ENCODE results near the gene CTNNBIP1.

The CTNNBIP1 gene

DNA sequence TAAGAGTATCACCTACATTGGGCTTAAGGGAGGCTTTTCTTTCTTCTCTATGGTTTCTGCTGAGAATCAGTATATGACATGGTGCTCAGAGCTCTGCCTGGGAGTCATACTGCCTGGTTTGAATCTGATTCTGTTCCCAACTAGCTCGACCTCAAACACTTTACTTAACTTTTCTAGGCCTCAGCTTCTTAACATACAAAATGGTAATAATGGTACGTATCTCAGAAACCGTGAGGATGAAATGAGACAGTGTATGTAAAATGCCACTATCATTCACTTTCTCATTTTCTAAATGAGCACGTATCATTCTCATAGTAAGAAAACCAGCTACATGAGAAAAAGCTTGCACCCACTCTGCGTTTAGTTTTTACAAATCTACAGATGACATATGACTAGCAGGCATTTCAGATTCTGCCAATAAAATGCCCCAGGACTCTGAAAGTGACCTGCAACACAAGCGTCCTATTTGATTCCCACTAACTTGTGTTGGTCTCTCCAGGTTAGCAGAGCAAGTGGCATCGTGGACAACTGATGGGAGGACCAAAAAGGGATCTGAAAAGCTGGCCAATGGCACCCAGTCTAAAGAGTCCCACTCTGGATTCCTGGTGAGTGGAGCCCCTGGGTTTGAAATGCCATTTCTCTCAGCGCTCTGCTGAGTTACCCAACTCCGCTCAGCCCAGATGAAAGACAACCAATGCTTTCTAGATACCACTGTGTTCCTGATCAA, 6.1 kb downstream of the CTNNBIP1 start:
- DNase-seq: no peak

DNA sequence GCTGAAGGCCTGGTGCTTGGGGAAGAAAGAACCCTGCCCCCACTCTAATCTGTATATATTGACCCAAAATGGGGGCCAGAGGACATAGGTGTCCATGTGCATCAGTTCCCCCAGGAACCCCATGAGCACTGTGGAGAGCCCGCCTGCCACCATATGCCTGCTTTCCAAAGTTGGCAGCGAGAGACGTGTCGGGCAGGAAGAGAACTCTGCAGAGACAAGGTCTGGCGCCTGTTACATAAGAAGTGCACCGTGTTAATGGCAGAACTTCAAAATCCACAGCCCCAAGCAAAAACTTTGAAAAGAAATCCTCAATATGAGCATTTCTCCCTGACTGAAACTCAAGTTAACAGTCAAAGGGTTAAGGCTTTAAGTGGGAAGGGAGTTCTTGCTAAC, 8.0 kb downstream of the CTNNBIP1 start:
- DNase-seq: no peak

DNA sequence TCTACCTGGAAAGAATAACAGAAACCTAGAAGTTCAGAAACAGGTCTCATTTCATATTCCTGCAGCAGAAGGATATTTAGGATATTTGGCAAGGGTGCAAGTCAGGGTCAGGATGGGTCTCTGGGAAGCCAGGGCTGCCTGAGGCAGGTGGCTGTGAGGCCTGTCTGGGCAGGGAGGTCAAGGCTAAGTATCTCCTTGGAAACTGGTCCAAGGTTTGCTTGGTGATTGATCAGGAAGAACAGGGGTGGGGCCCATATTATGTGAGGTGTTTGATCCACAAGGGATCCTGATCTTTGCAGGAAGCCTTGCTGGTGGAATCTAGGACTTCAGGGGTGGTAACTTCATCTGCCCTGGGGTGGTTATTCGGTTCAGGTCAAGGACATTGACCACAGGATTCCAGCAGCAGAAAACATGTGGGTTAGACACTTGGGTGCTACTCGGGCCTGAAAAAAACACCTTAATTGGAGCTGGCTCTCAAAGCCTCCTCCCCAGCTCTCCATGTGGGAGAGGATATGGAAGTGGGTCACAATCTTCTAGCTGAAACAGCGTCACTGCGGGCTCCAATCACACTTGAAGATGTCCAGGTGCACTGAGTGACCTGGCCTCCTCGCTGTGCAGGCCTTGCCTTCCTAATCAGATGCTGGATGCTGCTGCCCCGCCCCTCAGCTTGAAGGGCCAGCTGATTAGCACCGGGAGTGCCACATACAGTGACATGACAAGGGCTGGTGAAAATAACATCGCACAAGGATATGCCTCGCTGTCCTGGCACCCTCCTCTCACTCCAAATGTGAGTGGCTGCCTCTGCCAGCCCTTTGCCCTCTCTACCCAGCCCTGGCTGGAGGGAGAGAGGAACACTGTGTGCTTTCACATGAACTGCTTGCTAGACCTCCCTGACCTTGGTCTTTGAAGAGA, 8.7 kb downstream of the CTNNBIP1 start:
- DNase-seq: no peak

DNA sequence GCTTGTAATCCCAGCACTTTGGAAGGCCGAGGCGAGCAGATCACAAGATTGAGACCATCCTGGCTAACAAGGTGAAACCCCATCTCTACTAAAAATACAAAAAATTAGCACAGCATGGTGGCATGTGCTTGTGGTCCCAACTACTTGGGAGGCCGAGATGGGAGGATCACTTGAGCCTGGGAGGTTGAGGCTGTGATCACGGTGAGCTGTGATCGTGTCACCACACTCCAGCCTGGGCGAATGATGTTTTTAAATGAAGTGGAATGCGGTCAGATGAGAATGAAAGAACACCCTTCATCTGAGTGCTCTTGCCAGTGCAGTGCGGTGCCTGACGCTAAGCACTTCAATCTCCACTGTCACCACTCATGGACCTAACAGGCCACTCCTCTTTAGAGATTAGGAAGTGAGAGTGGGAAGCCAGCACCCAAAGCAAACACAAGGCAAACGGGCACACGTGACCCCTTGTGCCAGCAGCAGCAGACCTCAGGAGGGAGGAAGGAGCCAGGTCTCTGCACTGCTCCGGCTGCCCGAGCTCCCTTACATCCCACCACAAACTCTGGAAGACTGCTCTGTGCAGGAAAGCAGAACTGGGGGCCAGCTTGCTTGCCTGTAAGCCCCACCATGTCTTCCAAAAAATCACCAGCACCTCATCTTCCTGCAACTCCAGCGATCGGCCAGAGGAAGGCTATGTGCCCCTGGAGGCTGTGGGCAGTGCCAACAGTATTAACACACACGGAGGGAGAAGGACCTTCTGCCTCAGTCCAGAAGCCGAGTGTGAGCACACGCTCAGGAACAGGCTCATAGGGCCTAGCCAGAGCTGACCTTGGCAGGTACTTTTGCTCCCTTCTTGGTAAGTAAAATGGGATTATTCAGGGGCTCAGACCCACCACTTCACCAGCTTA, 9.7 kb downstream of the CTNNBIP1 start:
- DNase-seq: no peak

DNA sequence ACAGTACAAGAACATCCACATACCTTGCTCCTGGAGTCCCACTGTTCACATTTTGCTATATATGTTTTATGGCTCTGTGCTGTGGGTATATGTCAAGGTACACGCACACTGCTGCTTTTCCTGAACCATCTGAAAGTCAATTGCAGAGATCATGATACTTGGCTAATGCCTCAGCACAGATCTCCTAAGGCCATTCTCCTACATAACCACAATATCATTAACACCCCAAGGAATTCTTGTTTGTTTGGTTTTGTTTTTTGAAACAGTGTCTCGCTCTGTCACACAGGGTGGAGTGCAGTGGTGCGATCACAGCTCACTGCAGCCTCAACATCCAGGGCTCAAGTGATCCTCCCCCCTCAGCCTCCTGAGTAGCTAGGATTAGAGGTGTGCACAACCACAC, 16.0 kb downstream of the CTNNBIP1 start:
- DNase-seq: no peak

DNA sequence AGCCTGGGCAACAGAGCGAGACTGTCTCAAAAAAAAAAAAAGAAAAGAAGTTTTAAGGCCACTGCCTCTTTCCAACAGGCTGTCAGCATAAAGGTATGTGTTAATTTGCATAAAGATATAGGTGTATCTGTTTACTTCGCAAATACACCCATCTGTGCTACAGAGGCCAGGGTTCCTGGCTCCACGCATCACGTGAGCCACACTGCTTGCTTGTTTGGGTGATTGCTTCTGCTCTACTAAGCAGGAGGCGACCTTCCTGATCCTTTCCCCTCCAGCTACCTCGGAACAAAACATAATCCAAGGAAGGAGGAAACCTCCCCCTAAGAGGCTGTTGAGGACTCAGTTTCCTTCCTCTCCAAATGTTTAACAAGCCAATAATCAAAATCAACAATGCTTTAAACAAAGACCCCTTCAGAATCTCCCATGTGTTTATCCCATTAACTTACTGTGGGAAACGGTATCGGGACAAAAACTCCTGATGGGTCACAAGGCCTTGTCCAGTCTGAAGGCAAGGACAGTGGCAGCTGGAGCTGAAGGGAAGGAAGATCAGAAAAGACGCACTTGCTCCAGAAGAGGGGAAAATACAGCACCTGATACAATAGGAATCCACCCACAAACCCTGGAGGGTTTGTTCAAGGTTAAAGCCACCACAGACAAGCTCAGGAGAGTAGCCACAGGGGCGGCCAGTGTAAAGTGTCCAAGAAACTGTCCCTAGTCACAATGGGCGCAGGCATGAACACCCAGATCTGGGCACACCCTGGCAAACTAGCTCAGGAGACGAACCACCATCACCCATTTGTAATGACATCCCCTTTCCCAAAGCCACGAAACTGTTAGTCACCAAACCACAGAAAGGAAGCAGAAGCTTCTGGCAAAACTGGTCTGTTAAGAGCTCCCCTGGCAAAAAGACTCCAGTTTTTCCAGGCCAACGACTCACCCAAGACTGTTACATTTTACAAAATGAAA, 17.2 kb downstream of the CTNNBIP1 start:
- DNase-seq: no peak

DNA sequence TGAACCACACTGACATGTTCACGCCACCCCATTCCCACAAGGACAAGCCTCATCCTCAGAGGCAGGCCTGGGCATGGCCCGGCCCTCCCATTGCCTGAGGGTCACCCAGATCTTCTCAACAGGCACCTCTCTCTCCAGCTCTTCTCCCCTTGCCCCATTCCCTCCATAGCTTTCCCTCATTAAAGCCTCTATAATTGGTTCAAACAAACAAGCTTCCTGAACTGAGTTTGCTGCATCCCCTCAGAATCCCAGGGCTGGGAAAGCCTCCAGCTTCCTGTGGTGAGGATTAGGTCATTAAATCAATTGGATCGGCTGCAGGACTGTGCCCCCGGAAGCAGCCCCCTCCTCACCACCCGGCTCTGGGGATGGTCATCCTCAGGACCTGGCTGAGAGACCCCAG, 18.9 kb downstream of the CTNNBIP1 start:
- no peak for DNase-seq

DNA sequence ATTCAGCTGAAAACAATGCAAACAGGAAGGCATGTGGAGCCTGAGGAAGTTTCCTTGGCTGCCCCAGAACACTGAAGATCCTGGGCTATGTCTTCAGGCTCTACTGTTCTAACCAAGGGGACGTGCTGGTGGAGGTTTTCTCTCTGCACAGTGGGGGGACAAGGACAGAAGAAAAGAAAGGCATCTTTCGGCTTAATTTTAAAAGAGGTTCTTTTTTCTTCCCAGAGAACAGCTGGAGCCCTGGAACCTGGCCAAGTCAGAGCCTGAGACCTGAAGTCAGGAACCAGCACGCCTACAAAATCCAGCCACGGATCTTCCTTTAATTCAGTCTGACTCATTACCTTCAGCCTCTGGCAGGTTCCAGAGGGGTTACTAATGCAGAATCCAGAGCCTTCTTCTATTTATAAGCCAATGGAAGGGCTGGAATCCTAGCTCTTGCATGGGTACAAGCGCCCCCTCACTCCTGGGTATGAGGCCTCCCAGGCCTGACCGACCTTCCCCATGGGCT, 19.8 kb downstream of the CTNNBIP1 start:
- no peak for DNase-seq

DNA sequence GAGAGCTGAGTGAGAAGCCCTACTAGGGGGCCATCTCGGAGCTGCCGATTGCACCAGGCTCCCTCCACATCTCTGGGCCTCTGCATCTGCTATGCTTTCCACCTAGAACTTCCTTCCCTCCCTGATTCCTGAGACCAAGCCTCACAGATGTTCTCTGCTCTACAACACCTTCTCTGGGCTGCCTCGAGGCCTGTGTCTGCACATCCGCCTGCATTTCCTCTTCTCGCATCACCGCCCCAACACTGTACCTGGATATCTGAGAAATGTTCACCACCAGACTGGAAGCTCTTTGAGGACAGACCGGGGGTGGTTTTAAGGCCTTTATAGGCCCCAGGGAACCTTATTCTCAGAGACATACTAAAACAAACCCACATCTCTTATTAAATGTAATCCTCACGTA, 20.7 kb downstream of the CTNNBIP1 start:
- no peak for DNase-seq

DNA sequence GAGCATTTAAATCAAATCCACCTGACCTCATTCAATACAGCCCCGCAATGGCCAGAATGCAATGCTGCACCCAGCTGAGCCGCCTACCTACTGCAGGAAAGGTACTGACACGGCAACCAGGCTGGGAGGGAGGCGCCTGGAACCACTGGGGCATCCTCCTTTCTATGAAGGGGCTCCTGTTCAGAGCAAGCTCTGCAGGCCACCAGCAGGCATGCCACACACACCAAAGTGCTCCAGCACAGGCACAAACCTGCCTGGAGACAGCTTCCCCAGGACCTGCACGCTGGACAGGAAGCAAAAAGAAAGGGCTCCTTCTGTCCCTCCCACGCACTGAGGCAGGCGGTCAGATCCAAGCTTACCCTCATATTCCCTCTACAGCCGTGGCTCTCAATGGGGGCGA, 21.2 kb downstream of the CTNNBIP1 start:
- DNase-seq: no peak

DNA sequence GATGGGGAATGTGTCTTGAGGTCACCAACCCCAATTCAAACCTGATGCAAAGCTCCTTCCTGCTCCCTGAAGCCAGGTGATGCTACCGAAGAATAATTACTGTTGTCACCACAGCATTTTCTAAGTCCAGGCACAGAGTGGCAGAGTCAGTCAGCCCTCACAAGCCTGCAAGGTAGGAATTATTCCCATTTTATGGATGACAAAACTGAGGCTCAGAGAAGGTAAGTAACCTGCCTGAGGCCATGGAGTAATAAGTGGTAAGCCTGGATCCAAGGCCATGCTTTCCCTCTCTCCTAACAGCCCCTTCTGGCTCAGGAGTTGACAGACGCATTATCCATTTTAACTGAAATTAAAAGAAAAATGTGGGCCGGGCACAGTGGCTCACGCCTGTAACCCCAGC, 23.0 kb downstream of the CTNNBIP1 start:
- DNase-seq: no peak

DNA sequence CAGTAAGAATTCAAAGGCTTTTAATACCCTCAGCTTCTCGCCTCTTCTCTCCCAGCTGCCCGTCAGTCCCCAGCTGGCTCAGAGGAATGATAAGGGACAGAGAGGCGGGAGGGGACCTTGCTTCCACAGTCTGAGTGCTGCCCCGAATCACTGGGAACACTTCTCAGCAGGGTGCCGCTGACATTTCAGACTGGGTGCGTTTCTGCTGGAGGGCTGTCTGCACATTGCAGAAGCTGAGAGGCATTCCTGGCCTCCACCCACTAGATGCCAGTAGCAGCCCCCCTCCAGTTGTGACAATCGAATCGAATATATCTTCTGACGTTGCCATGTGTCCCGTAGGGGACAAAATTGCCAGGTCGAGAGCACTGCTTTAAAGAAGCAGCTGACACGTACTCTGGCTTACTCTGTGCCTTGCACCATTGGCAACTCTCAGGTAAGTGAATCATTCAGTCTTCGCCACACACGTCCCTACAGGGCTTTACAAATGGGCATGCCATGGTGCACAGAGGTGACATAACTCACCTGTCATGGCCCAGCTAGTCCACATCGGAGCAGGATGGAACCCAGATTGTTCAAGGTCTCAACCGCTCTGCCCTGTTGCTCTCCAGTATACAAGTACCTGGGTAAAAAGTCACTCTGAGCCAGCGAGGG, 23.9 kb downstream of the CTNNBIP1 start:
- DNase-seq: no peak

DNA sequence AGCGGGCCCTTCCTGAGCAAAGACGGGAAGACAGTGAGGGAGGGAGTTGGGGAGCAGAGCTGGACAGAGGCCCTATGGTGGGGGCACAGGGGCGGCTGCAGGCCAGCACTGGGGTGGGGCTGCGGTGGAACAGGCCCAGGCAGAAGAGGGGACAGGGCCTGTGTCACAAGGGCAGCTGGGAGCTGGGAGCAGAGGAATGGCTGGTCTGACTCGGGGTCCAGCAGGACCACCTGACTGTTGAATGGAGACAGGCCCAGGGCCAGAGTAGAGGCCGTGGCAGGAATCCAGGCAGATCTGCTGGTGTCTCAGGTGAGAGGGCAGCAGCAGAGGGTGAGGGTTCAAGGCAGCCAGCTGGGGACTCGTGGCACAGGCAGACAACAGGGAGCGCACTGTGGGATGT, 25.3 kb downstream of the CTNNBIP1 start:
- DNase-seq: no peak

DNA sequence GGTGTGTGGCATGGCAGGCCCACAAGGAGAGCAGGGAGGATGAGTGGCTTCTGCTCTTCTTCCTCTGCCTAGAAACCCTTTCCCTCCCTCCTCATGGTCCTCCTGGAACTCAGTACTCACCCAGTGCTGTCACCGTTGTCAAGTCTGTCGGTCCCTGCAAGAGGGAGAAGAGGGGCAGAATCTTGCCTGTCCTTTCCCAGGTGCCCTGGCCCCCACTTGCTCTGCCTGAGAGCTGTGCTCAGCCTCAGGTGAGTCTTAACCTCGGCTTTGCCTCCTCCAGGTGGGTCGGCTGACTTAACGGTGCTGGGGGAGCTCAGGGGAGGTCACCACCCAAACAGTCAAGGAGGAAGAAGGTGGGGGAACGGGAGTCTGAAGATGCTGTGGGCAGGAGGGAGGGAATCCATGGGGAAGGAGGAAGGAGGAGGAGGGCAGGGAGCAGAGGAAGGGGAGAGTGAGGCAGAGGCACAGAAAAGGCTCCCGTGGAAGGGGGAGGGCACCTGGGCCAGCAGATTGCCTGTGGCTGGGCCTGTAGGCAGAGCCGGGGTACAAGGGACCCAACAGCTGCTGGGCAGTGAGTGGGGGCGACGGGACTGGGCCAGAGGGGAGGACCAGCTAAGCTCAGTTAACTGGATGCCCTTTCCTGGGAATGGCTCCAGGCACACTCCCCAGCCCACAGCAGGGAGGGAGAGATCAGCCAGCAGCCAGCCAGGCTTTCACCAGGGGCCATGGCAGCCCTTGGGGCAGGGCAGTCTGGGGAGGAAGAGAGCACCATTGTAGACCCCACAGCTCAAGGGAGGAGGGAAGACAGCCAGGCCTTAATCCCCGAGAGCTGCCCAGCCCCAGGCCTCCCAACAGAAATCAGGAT, 26.3 kb downstream of the CTNNBIP1 start:
- no peak for DNase-seq

DNA sequence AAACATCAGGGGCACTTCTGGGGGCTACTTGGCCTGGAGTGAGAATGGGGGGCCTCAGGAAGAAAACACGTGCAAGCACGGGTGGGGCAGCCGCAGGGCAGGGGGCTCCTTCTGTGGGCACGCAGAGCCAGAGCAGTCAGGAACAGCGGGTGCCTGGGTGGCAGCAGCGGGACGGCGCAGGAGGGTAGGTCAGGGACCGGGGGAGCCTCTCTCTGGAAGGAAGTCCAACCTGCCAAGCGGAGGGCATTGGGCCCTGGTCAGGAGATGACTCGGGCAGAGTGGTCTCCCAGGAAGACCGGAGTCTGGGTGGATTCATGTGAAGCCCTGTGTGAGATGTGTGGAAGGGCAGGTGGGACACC, 27.1 kb downstream of the CTNNBIP1 start:
- DNase-seq: no peak

DNA sequence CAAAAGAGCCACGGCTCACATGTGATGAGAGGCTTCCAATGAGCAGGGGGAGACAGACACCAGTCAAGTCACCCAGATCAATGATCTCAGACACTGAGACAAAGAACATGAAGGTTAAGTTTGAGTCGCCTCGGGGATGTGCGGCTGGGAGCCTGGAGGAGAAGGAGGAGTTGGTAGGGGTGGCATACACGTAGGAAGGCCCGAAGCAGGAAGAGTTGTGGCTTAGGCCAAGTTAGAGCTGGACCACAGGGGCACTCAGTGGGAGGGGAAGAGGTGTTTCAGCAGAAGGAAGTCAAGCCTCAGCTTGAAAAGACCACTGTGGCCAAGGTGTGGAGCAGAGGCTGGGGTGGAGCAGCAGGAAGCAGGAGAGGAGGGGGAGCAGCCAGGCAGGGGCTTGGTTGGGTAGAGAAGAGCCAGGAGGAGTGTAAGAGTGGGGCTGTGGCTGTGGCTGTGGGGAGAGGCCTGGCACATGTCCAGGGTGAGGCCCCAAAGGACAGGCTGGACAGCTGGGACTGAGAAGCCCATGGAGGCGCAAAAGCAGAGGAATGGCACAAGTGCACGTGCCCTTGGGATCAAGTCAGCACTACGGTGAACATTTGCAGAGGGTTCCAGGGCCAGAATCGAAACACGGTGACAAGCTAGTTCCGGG, 27.6 kb downstream of the CTNNBIP1 start:
- no peak for DNase-seq

DNA sequence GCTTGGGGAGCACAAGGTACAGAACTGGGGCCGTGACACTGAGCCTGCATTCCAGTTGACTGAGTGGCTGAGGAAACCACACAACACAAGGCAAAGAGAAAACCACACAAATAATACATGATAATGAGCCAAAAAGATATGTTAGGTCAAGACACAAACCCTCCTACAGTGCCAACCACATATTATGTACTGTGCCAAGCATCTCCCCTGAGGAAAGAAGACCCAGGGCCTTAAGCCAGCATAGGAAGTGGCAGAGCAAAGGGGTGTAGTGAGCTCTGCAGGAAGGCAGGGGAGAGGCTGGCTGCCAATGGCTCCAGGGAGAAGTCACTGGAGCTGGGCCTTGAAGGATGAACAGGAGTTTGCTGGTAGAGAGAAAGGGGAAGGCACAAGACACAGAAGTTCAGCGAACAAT, 28.2 kb downstream of the CTNNBIP1 start:
- DNase-seq: no peak

DNA sequence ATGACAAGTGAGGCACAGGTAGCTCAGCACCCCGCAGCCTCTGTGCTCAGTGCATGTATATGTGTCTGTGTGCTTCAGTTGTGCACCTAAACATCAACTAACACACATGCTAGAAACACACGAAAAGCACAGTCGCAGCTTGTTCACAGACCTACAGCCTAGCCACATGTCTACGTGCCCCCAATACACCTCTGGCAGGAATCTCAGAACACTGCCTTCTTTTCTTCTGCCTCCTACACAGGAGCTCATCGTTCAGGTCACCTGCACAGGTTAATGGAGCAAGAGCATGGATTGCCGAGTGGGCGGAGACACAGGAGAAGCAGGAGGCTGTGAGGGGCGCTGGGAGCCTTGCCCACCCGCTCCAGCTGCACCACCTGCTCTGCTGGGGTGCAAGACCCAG, 31.7 kb downstream of the CTNNBIP1 start:
- DNase-seq: no peak

DNA sequence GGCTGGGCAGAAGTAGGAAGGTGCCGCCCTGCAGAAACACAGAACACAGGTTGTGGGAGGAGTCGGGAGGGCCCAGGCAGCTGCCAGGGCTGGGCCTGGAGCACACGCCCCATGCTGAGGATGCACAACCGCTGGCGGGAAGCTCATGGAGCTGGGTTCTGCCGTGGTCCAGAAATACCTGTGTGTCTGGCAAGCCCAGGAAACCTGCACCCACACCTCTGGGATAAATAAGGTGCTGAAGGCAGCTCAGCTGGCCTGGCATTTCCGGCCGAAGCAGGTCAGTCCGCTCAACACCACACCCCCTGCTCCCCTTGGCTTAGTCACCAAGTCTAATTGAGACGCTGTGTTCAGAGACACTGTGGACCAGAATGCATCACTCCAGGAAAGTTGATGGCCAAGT, 32.1 kb downstream of the CTNNBIP1 start:
- DNase-seq: no peak

DNA sequence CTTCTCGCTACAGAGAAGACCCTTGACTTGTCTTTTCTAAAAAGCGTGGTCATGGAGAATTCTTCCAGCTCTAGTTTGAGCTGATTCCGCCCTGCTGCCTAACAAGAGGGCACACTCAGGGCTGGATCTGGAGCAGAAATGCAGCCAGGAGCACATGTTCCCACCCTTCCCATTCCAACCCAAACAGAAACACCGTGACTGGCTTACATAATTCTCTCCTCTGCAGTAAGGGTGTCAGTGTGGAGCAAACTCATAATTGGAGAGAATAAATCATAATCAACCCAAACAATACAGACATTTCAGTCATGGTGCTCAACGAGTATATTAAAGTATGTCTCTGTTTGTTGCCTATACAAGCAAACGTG, 34.5 kb downstream of the CTNNBIP1 start:
- no peak for DNase-seq

Measured in stimulated activated CD4-positive, alpha-beta T cell treated with anti-CD3 and anti-CD28 coated beads, Interleukin-2, amount 100 ng/mL, for 48 hours (primary cell).